GM21390 (cell line): ENCODE measurements around the gene BTBD19.
"Not testable (repeated sequence)": the region's sequence is repeated elsewhere in the genome, so short reads cannot be mapped to it uniquely, and the experiment has no call there.

Source experiments
- ATAC-seq: cut with Tn5 transposase; IDR thresholded peaks from one replicate; pipeline ENCODE4 v1.9.1; 2021; ENCODE audit not compliant: unreplicated experiment

BTBD19 gene

GRCh38 chr1:44827197-44828002, 19.1 kb downstream of the BTBD19 start:
- ATAC-seq, result no peak

- ATAC-seq, result no peak
These were observed 19.8 kb downstream of the BTBD19 start for GRCh38 chr1:44828003-44828651.

DNA sequence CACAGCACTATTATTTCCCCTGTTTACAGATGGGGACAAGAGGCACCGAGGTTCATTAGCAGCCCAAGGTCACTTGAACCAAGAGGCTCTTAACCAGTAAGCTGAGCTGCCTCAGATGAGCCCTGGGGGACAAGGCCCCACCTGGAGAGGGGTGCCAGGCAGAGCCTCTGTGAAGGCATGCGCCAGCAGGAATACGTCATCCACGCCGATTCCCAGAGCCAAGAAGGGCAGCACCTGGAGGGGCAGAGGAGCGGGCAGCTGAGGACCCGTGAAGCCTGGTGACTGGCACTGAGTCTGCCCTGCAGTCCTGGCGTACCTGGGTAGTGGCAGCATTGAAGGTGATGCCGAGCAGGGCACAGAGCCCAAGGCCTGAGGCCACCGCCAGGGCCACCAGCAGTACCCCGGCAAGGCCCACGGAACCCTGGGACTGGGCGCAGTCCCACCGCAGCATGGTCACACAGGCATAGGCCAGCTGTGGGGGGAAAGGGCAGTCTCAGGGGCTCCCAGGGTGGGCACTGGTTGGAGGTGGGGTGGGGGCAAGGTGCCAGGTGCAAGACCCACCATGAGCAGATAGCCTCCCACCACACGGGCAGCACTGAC, 20.6 kb downstream of the BTBD19 start:
- ATAC-seq, result no peak

DNA sequence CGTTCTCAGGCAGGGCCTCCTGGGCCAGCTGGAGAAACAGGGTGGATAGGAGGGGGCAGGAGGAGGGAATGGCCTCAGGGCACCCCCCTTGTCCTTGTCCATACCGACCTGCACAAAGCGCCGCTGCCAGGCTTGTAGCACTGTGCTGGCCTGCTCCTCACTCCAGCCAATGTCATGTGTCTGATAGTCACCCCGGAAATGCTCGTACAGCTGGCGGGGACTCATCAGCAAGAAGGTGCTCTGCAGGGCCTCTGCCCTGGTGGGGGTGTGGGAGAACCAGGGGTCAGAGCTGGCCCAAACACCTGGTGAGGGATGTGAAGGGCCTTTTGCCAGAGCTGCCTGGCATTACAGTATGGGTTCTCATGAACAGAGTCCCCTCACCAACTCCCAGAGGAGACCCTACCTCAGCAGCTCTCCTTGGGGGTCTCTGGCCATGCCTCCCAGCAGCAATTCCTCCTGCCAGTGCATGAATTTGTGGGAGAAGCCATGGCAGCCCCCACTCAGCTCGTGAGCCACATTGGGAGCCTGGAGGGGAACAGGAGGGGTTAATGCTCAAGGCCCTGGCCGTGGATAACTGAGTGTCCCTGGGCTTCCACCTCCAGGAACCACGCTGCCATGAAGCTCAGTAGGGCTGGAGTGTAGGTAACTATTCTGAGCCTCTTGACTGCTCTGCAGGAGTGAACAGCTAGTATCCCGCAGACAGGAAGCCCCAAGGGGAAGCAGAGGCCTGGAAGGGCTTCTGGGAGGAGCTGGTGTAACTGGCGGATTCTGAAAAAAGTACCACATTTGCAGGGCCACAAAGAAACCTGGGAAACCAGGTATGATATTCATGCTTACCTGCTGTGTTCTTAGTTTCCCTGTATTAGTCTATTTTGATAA, 21.4 kb downstream of the BTBD19 start:
- ATAC-seq, result no peak

DNA sequence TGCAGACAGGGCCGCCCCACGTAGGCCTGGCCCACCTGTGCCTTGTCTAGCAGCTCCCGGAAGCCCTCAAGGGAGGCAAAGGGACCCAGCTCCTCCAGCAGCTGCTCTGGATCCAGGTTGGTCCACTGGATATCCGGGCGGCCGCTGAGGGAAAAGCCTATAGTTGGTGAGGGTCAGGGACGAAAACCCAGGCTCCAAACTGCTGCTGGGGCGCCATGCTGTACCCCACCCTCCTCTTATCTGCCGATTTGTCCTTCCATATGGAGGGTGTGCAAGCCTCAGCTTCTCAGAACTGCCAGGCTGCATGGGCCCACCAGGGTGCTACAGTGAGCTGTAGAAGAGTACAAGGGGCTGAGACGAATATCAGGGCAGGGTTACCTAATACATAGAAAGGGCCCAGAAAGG, 22.6 kb downstream of the BTBD19 start:
- ATAC-seq, result no peak

GRCh38 chr1:44831516-44831915, 23.2 kb downstream of the BTBD19 start:
- no peak for ATAC-seq

DNA sequence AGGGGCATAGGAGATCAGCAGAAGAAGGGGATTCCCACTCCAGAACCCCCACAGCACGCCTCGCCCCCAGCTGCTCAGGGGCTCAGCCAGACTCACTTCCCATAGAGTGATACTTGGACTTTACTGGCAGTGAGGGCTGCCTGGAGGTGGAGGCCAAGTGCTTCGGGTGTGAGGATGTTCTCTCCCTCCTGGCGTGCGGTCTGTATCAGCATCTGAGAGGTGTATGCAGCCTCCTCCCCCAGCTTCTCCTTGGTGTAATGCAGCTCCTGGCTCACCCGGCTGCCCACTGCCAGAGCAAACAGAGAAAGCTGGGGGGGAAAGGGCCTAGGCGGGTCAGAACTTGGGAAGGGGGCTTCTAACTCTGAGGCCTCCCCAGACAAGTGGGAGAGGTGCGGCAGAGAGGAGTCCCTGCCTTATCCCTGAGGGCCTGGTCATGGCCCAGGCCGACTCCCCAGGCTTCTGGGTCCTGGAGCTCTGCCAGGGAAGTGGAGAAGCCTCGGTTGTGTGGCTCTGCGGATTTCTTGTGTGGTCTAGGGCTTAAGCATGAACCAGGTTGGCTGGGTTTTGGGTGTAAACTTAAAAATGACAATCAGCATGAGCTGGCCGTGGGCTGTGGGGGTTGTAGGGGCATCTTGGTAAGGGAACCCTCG, 23.9 kb downstream of the BTBD19 start:
- ATAC-seq, result no peak

DNA sequence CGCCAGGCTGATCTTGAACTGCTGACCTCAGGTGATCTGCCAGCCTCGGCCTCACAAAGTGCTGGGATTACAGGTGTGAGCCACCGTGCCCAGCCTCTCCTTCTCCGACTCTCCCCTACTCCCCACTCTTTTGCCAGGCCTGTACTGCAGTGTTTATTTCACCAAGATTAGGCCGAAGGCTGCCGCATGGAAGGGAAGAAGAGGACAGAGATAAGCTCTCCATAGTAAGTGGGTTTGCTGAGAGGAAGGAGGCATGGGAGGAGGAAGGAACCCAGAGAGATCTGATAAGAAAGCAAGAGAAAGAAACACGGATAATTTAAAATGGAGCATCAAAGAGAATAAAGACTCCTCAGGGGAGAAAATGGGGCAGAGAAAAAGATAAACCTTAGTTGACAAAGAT, 26.0 kb downstream of the BTBD19 start:
- ATAC-seq, result no peak

GRCh38 chr1:44835738-44836675, 27.7 kb downstream of the BTBD19 start:
- ATAC-seq, result no peak

DNA sequence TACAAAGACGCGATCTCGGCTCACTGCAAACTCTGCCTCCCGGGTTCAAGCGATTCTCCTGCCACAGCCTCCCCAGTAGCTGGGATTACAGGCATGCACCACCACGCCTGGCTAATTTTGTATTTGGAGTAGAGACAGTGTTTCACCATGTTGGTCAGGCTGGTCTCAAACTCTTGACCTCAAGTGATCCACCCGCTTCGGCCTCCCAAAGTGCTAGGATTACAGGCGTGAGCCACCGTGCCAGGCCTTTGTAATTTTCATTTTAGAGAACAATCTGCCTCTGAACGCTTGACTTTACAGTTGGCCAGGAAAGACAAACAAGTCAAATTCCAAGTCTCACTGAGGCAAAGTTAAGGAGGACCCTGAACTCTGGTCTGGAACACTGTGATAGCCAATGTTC, 30.0 kb downstream of the BTBD19 start:
- ATAC-seq, result not testable (repeated sequence)

DNA sequence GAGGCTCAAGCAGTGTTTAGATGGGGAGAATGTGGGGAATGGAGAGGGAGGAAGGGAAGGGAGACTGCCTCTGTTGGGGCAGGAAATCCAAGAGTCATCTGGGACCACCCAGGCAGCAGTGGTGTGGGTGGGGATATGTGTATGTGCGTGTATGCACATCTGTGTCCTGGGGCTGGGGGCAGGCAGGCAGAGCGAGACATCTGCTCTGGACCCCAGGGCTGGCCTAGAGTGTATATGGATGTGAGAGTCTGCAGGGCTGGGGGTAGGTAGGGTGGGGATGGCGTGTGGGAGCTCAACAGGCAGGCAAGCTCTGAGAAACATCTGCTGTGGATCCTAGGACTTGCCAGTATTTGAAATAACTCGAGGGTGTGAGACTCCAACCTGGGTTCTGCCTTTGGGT, 31.3 kb downstream of the BTBD19 start:
- no peak for ATAC-seq

DNA sequence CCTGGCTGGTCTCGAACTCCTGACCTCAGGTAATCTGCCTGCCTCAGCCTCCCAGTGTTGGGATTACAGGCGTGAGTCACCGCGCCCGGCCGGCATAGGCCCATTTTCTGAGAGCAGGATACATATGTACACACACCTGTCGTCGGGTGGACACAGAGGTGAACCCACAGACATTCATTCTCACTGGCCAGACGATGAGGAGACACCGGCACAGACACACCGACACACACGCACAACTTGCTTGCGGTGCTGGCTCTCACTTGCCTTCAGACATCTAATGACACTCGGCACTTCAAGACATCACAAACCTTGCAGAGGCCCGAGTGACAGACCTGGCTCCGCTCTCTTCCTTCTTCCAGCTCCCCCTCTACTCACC, 34.2 kb downstream of the BTBD19 start:
- no peak for ATAC-seq

GRCh38 chr1:44842862-44843655, 34.7 kb downstream of the BTBD19 start, which contains the start of gene PTCH2:
Gene PTCH2, minus strand, starts transcription at chr1:44843253. Its CDS starts 321 bp downstream, at chr1:44842932.
- no peak for ATAC-seq

DNA sequence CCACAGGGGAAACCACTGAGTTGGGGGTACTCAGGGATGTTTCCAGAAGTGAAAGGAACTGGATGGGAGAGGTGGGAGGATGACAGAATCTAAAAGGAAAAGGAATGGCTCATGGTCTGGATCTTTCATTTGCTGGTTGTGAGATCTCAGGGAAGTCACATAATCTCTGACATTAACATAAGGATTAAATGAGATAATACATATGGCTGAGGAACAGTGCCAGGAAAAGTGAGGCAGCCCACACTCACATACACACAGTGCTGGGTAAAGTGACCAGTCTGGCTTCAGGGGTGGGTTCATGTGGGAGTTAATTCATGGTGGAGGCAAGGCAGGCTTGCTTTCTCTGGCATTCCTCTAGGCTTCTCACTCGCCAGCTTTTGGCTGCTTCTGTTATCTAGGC, 38.7 kb downstream of the BTBD19 start:
- ATAC-seq, result no peak

DNA sequence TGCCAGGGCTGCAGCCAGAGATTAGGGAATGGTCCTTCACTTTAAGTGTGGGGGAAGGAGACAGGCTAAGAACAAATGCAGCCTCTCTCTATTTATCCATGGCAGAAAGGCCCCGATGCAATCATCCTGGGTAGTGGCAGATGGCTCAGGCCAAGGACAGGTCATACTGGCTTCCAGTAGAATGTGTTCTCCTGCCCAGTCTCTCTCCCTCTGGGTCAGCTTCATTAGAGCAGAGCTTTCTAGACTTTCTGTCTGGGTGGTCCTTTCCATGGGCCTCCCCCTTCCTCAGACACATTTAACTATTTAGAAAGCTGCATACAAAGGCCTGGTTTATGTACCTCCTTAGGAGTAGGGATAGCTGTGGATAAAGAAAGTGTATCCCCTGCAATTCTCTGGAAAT, 39.5 kb downstream of the BTBD19 start:
- ATAC-seq, result no peak

GRCh38 chr1:44848456-44849181, 40.3 kb downstream of the BTBD19 start:
- no peak for ATAC-seq

- ATAC-seq, result no peak
These were observed 41.3 kb downstream of the BTBD19 start for GRCh38 chr1:44849575-44850132.

GRCh38 chr1:44851308-44851707, 43.0 kb downstream of the BTBD19 start:
- ATAC-seq, result no peak
